H9 (cell line): ENCODE results near the gene TBCC. TPM values are rescaled to one million over a fixed set of nuclear protein-coding genes. Genes with fewer than 3 reads are reported as not detected.

Experiments used
- DNase-seq: peaks from one replicate; pipeline ENCODE4 v3.0.0-alpha.2; 2017
- H2AFZ ChIP-seq: one replicate; pipeline ENCODE4 v1.6.1; 2013; ENCODE audit warnings: mild to moderate bottlenecking, low read length, control low read depth, moderate library complexity
- H2AK5ac ChIP-seq: 2 replicates; pipeline ENCODE4 v1.6.1; 2013; ENCODE audit warnings: low read length, control low read depth, mixed read lengths; ENCODE audit not compliant: insufficient read length
- H2BK120ac ChIP-seq: one replicate; pipeline ENCODE4 v1.6.1; 2013; ENCODE audit warnings: low read depth, mild to moderate bottlenecking, low read length, control low read depth, inconsistent platforms; ENCODE audit not compliant: poor library complexity, severe bottlenecking
- H2BK12ac ChIP-seq: 2 replicates; pipeline ENCODE4 v1.6.1; 2013; ENCODE audit warnings: low read length, control low read depth, mixed read lengths, low read depth; ENCODE audit not compliant: insufficient read length
- H2BK15ac ChIP-seq: 2 replicates; pipeline ENCODE4 v1.6.1; 2013; ENCODE audit warnings: low read depth, low read length, control low read depth
- H2BK20ac ChIP-seq: one replicate; pipeline ENCODE4 v1.6.1; 2013; ENCODE audit warnings: low read depth, mild to moderate bottlenecking, low read length, control low read depth, inconsistent platforms; ENCODE audit not compliant: poor library complexity, severe bottlenecking
- H2BK5ac ChIP-seq: 2 replicates; pipeline ENCODE4 v1.6.1; 2013; ENCODE audit warnings: low read length, control low read depth, mixed read lengths; ENCODE audit not compliant: insufficient read length
- H3K14ac ChIP-seq: 2 replicates; pipeline ENCODE4 v1.6.1; 2013; ENCODE audit warnings: low read length, control low read depth; ENCODE audit not compliant: insufficient read depth
- H3K18ac ChIP-seq: 2 replicates; pipeline ENCODE4 v1.6.1; 2013; ENCODE audit warnings: low read depth, mild to moderate bottlenecking, mixed read lengths, low read length, control low read depth; ENCODE audit not compliant: insufficient read length
- H3K23ac ChIP-seq: 2 replicates; pipeline ENCODE4 v1.6.1; 2013; ENCODE audit warnings: low read length, control low read depth, mixed read lengths, low read depth; ENCODE audit not compliant: insufficient read length
- H3K23me2 ChIP-seq: 2 replicates; pipeline ENCODE4 v1.6.1; 2013; ENCODE audit warnings: low read depth, mild to moderate bottlenecking, mixed read lengths, low read length, control low read depth; ENCODE audit not compliant: insufficient read length, poor library complexity, severe bottlenecking
- H3K27ac ChIP-seq: 2 replicates; pipeline ENCODE4 v1.5.1; 2013; ENCODE audit warnings: low read length, control low read depth, mixed read lengths, low read depth; ENCODE audit not compliant: insufficient read length
- H3K27me3 ChIP-seq: 2 replicates; pipeline ENCODE4 v1.6.1; 2013; ENCODE audit warnings: low read length, control low read depth, inconsistent platforms; ENCODE audit not compliant: insufficient read depth
- H3K4ac ChIP-seq: 2 replicates; pipeline ENCODE4 v1.6.1; 2013; ENCODE audit warnings: low read depth, mild to moderate bottlenecking, control low read depth, inconsistent platforms, low read length, moderate library complexity
- H3K4me1 ChIP-seq: 2 replicates; pipeline ENCODE4 v1.6.1; 2013; ENCODE audit warnings: low read length, control low read depth, inconsistent platforms; ENCODE audit not compliant: insufficient read depth
- H3K4me2 ChIP-seq: 2 replicates; pipeline ENCODE4 v1.6.1; 2013; ENCODE audit warnings: low read length, control low read depth, mixed read lengths; ENCODE audit not compliant: insufficient read length, insufficient read depth
- H3K56ac ChIP-seq: 2 replicates; pipeline ENCODE4 v1.6.1; 2013; ENCODE audit warnings: low read depth, mild to moderate bottlenecking, mixed read lengths, low read length, control low read depth; ENCODE audit not compliant: insufficient read length
- H3K79me1 ChIP-seq: 2 replicates; pipeline ENCODE4 v1.6.1; 2013; ENCODE audit warnings: low read depth, mild to moderate bottlenecking, moderate library complexity, low read length, control low read depth, inconsistent platforms; ENCODE audit not compliant: insufficient read depth, poor library complexity, severe bottlenecking
- H3K79me2 ChIP-seq: 2 replicates; pipeline ENCODE4 v1.6.1; 2013; ENCODE audit warnings: low read length, control low read depth, inconsistent platforms; ENCODE audit not compliant: insufficient read depth
- H3K9ac ChIP-seq: 2 replicates; pipeline ENCODE4 v1.6.1; 2013; ENCODE audit warnings: low read length, control low read depth, mixed read lengths; ENCODE audit not compliant: insufficient read length; ENCODE audit errors: extremely low read depth
- H3K9me3 ChIP-seq: one replicate; pipeline ENCODE4 v1.6.1; 2013; ENCODE audit warnings: low read depth, low read length, inconsistent platforms; ENCODE audit not compliant: control insufficient read depth
- H3T11ph ChIP-seq: one replicate; pipeline ENCODE4 v1.6.1; 2013; ENCODE audit warnings: mild to moderate bottlenecking, low read length, control low read depth, inconsistent platforms
- H4K20me1 ChIP-seq: one replicate; pipeline ENCODE4 v1.6.1; 2013; ENCODE audit not compliant: control insufficient read depth, insufficient read length, insufficient read depth
- H4K5ac ChIP-seq: 2 replicates; pipeline ENCODE4 v1.6.1; 2013; ENCODE audit warnings: low read depth, mild to moderate bottlenecking, mixed read lengths, low read length, control low read depth; ENCODE audit not compliant: insufficient read length
- H4K8ac ChIP-seq: replicated peaks from 2 replicates; pipeline ENCODE4 v1.6.1; 2013; ENCODE audit warnings: low read length, control low read depth, mixed read lengths, low read depth; ENCODE audit not compliant: insufficient read length
- H4K91ac ChIP-seq: 2 replicates; pipeline ENCODE4 v1.6.1; 2013; ENCODE audit warnings: low read depth, mild to moderate bottlenecking, moderate library complexity, mixed read lengths, low read length, control low read depth; ENCODE audit not compliant: insufficient read length
- H3K27ac Mint-ChIP-seq, 3 experiments: 2 replicates in 2 of 3; 3 replicates in 1 of 3; pipeline ENCODE4 v1.8.0; 2020 to 2021; ENCODE audit warnings: mixed read lengths in 3 of 3, mild to moderate bottlenecking in 1 of 3, moderate library complexity in 1 of 3
- H3K27me3 Mint-ChIP-seq: 2 replicates; pipeline ENCODE4 v1.8.0; 2021; ENCODE audit warnings: low read depth, mild to moderate bottlenecking, moderate library complexity, mixed read lengths
- H3K36me3 Mint-ChIP-seq, 3 experiments: 2 replicates in 2 of 3; 3 replicates in 1 of 3; pipeline ENCODE4 v1.8.0; 2020 to 2021; ENCODE audit warnings: low read depth in 3 of 3, mixed read lengths in 3 of 3; ENCODE audit not compliant: insufficient read depth in 1 of 3
- H3K4me1 Mint-ChIP-seq, 2 experiments: 2 replicates each; pipeline ENCODE4 v1.8.0; 2020; ENCODE audit warnings: mixed read lengths in 2 of 2
- H3K4me3 Mint-ChIP-seq, 2 experiments: 2 replicates in 1 of 2; 3 replicates in 1 of 2; pipeline ENCODE4 v1.8.0; 2020 to 2021; ENCODE audit warnings: mild to moderate bottlenecking in 2 of 2, mixed read lengths in 2 of 2, moderate library complexity in 1 of 2
- H3K9me3 Mint-ChIP-seq, 2 experiments: 2 replicates in 1 of 2; 3 replicates in 1 of 2; pipeline ENCODE4 v1.8.0; 2020; ENCODE audit warnings: mild to moderate bottlenecking in 2 of 2, mixed read lengths in 2 of 2, moderate library complexity in 1 of 2
- CTCF ChIP-seq: fragments of 200-600 bp; sonication (generic); conservative IDR thresholded peaks from 3 replicates; pipeline ENCODE4 v1.8.0; 2021; ENCODE audit warnings: antibody characterized with exemption, mild to moderate bottlenecking
- WGBS: extraction: QIAGEN DNeasy Blood & Tissue Kit; methylation state at CpG from one replicate; pipeline ENCODE4 v1.1.7; 2013; ENCODE audit warnings: missing lambda C conversion rate, low lambda C conversion rate, mixed read lengths; ENCODE audit not compliant: insufficient read length; ENCODE audit errors: extremely low coverage; 5-methylcytosine and 5-hydroxymethylcytosine counted together
- total RNA-seq: library from RNA; stranded (reverse); gene quantifications from 2 replicates; pipeline ENCODE4 v1.2.1, GENCODE V29; 2021

Gene TBCC
- total RNA-seq, 1 experiment from 2014 or later: 25.6 TPM

GRCh38 chr6:42784717-42785498 lies 39.0 kb upstream of the TBCC start:
- H2BK20ac ChIP-seq: no peak overlapping the region
- H4K91ac ChIP-seq: no peak overlapping the region
- no peak overlapping the region for H3K18ac ChIP-seq
- peaks cover 1% of the 10 kb centered on the region; the same call in 1 of the 2 replicates for H3K27me3 Mint-ChIP-seq
- no peak overlapping the region for H3K23ac ChIP-seq
- H3K9ac ChIP-seq: peak overlapping the region; percentile 90
- H4K20me1 ChIP-seq: no peaks in the 10 kb centered on the region
- H4K5ac ChIP-seq: no peak overlapping the region
- no peak overlapping the region for H3T11ph ChIP-seq
- peak overlapping the region; percentile 69 for H3K4me2 ChIP-seq
- H2AFZ ChIP-seq: no peak overlapping the region
- H3K4me1 Mint-ChIP-seq: peaks cover 25 to 30% of the 10 kb centered on the region in 2 experiments
- no peaks in the 10 kb centered on the region for H3K23me2 ChIP-seq
- H3K79me2 ChIP-seq: peaks cover 7% of the 10 kb centered on the region; the same call in 1 of the 2 replicates
- H2BK15ac ChIP-seq: no peak overlapping the region
- H3K36me3 Mint-ChIP-seq: peaks cover 1 to 20% (median 5%) of the 10 kb centered on the region in 3 experiments; a peak in 6 of 7 replicates
- H2AK5ac ChIP-seq: no peak overlapping the region
- no peak overlapping the region for H2BK120ac ChIP-seq
- TF ChIP-seq CTCF: no peak
- peak overlapping the region; percentile 93 to 95 for H3K4me3 Mint-ChIP-seq
- H3K9me3 ChIP-seq: no peaks in the 10 kb centered on the region
- peaks cover 3% of the 10 kb centered on the region for H3K79me1 ChIP-seq
- peak overlapping the region in 2 of 3 experiments; percentile 62 to 98; a peak in 5 of 7 replicates for H3K27ac Mint-ChIP-seq
- no peaks in the 10 kb centered on the region for H3K27me3 ChIP-seq
- no peak overlapping the region for H3K27ac ChIP-seq
- peaks cover 3% of the 10 kb centered on the region; the same call in 1 of the 2 replicates for H3K4me1 ChIP-seq
- H3K4ac ChIP-seq: no peak overlapping the region
- no peak overlapping the region for H4K8ac ChIP-seq
- H3K14ac ChIP-seq: no peak overlapping the region
- no peak overlapping the region for H2BK5ac ChIP-seq
- no peak overlapping the region for H2BK12ac ChIP-seq
- no peak overlapping the region for H3K56ac ChIP-seq
- no peaks in the 10 kb centered on the region for H3K9me3 Mint-ChIP-seq
- no peak for DNase-seq
- no CpG with 5 or more reads among the region's 12 CpGs for WGBS
